Right lobe of liver (tissue), 6 donors: ENCODE measurements around the gene PCDHA6. TPM values are rescaled to one million over a fixed set of nuclear protein-coding genes. Genes with fewer than 3 reads are reported as not detected.
"Not testable (repeated sequence)": the region's sequence is repeated elsewhere in the genome, so short reads cannot be mapped to it uniquely, and the experiment has no call there.

Source experiments
- ATAC-seq, 4 donors: fragments of 200-7000 bp; cut with Tn5 transposase; one replicate each; pipeline ENCODE4 v1.9.1; 2020; ENCODE audit warnings: mild to moderate bottlenecking in 4 of 4, moderate library complexity in 4 of 4
- DNase-seq, 3 donors: peaks; one replicate each; pipeline ENCODE4 v3.0.0-alpha.2; 2020
- H3K27ac ChIP-seq, 3 donors: fragments of 200-600 bp; one replicate each; pipeline ENCODE4 v1.8.0; 2022
- H3K27me3 ChIP-seq, 2 donors: fragments of 200-600 bp; one replicate each; pipeline ENCODE4 v1.8.0; 2022
- H3K36me3 ChIP-seq, 4 donors: fragments of 200-600 bp; sonication (generic) in 1 of 4; one replicate each; pipeline versions ENCODE4 v1.5.1 to v1.8.0; 2017 to 2022; ENCODE audit warnings: control low read depth in 1 of 4
- H3K4me1 ChIP-seq, 4 donors: fragments of 200-600 bp; sonication (generic) in 1 of 4; one replicate each; pipeline versions ENCODE4 v1.5.1 to v1.8.0; 2017 to 2022; ENCODE audit warnings: control low read depth in 1 of 4
- H3K4me3 ChIP-seq, 3 donors: fragments of 200-600 bp; one replicate each; pipeline ENCODE4 v1.8.0; 2022
- H3K9me3 ChIP-seq, 4 donors: fragments of 200-600 bp; sonication (generic) in 1 of 4; one replicate each; pipeline versions ENCODE4 v1.5.1 to v1.8.0; 2017 to 2022; ENCODE audit warnings: control low read depth in 1 of 4
- CTCF ChIP-seq, 4 donors: fragments of 200-600 bp in 3 of 4; fragments of 450-650 bp in 1 of 4; IDR thresholded peaks; one replicate each; pipeline versions ENCODE4 v1.5.1 to v1.8.0; 2016 to 2022; ENCODE audit warnings: antibody characterized with exemption in 4 of 4, mild to moderate bottlenecking in 2 of 4
- POLR2A ChIP-seq: fragments of 450-650 bp; IDR thresholded peaks from one replicate; pipeline ENCODE4 v1.6.1; 2017; ENCODE audit warnings: antibody characterized with exemption, mild to moderate bottlenecking
- WGBS: methylation state at CpG from one replicate; pipeline ENCODE4 v1.1.6; 2018; ENCODE audit warnings: low coverage, low lambda C conversion rate; ENCODE audit not compliant: insufficient coverage; ENCODE audit errors: missing lambda C conversion rate; 5-methylcytosine and 5-hydroxymethylcytosine counted together
- intact Hi-C, 2 donors: fragments of 100-400 bp; cut with DNase I; formaldehyde crosslinking; loops; one replicate each; pipeline versions ENCODE4 v1.11.2 to v1.14.1; 2022
- total RNA-seq, 6 experiments: library from RNA; depleted of rRNA in 2 of 6; stranded (reverse); fragments of >200 nt in 2 of 6; fragmentation: NEBNext Ultra II Directional in 3 of 6; extraction: Animal tissue kit (Norgen Biotek cat#: 25700) in 3 of 6; gene quantifications; one replicate each; pipeline versions ENCODE4 v1.1.0 to v1.2.4, GENCODE V29; 2016 to 2023
- donor health status: DM: no; HTN: yes; CAD: no.
- donor health status: DM: no; HTN: no; CAD: no.
- donor health status: DM: no; HTN: no; CAD: no.
- donor health status: DM: no; HTN: yes; CAD: no.
- donor health status: DM: no; HTN: yes; CAD: no.

Gene PCDHA6
- total RNA-seq, 6 experiments from 2014 or later: 0.12 TPM; not detected in 5

GRCh38 chr5:140800816-140801493 lies 26.8 kb upstream of the PCDHA6 start, which contains the start of gene PCDHA3:
PCDHA3 (plus strand) TSS chr5:140801057.
- Histone ChIP-seq H3K4me1 (no peaks in the 10 kb centered on the region), H3K9me3 (peaks cover 0 to 5% (median 0%) of the 10 kb centered on the region in 4 donors), H3K36me3 (no peaks in the 10 kb centered on the region), H3K27ac (no peak within 1 kb of the TSS), H3K27me3 (no peaks in the 10 kb centered on the region), H3K4me3 (no peak within 1 kb of the TSS)
- WGBS: 14% methylated on average over 26 of the region's 29 CpGs
- intact Hi-C loops: no loop called here
- ATAC-seq: no peak
- TF ChIP-seq CTCF (IDR thresholded peaks at IDR 0.05): peak in 1 of 4 donors; percentile 13
- no peak for TF ChIP-seq POLR2A
- no peak for DNase-seq

GRCh38 chr5:140801494-140801841 lies 26.3 kb upstream of the PCDHA6 start:
- DNase-seq: no peak
- no peaks in the 10 kb centered on the region for H3K27me3 ChIP-seq
- no peak overlapping the region for H3K27ac ChIP-seq
- H3K9me3 ChIP-seq: peaks cover 0 to 2% (median 0%) of the 10 kb centered on the region in 4 donors
- no peaks in the 10 kb centered on the region for H3K36me3 ChIP-seq
- intact Hi-C loops: no loop called here
- no peak overlapping the region for H3K4me3 ChIP-seq
- no peak for TF ChIP-seq POLR2A
- peak in 1 of 4 donors; percentile 12 for TF ChIP-seq CTCF (IDR thresholded peaks at IDR 0.05)
- no peak for ATAC-seq
- no peaks in the 10 kb centered on the region for H3K4me1 ChIP-seq
- whole genome bisulfite sequencing: 8% methylated on average over 12 of the region's 16 CpGs

GRCh38 chr5:140802381-140802780 lies 25.4 kb upstream of the PCDHA6 start:
- H3K36me3 ChIP-seq, H3K9me3 ChIP-seq, H3K27ac ChIP-seq, intact Hi-C loops, H3K27me3 ChIP-seq, H3K4me1 ChIP-seq, H3K4me3 ChIP-seq, ATAC-seq: not testable (repeated sequence)
- WGBS: 53% methylated on average over 13 of the region's 45 CpGs
- DNase-seq: peak in 1 of 3 donors; percentile 45

GRCh38 chr5:140802781-140803271 lies 24.9 kb upstream of the PCDHA6 start:
- TF ChIP-seq CTCF (IDR thresholded peaks at IDR 0.05): no peak
- no peak for TF ChIP-seq POLR2A
- H3K27me3 ChIP-seq: no peaks in the 10 kb centered on the region
- no peak overlapping the region for H3K27ac ChIP-seq
- WGBS: no CpG with 5 or more reads among the region's 53 CpGs
- intact Hi-C loops: no loop called here
- ATAC-seq (peak in 1 of 4 donors; percentile 14), DNase-seq (peak in 1 of 3 donors; percentile 43)
- peaks cover 0 to 2% (median 0%) of the 10 kb centered on the region in 4 donors for H3K9me3 ChIP-seq
- no peak overlapping the region for H3K4me3 ChIP-seq
- H3K36me3 ChIP-seq: no peaks in the 10 kb centered on the region
- H3K4me1 ChIP-seq: no peaks in the 10 kb centered on the region
